NCI-H2081 treated with DMSO at 0.1 percent for 48 hours (cell line): ENCODE measurements around the gene DNAJB12.
"Not testable (repeated sequence)": the region's sequence is repeated elsewhere in the genome, so short reads cannot be mapped to it uniquely, and the experiment has no call there.

Experiments used
- DNase-seq: peaks from one replicate; lab custom pipeline; 2025; lab: John Stamatoyannopoulos, UW

Gene DNAJB12

DNA sequence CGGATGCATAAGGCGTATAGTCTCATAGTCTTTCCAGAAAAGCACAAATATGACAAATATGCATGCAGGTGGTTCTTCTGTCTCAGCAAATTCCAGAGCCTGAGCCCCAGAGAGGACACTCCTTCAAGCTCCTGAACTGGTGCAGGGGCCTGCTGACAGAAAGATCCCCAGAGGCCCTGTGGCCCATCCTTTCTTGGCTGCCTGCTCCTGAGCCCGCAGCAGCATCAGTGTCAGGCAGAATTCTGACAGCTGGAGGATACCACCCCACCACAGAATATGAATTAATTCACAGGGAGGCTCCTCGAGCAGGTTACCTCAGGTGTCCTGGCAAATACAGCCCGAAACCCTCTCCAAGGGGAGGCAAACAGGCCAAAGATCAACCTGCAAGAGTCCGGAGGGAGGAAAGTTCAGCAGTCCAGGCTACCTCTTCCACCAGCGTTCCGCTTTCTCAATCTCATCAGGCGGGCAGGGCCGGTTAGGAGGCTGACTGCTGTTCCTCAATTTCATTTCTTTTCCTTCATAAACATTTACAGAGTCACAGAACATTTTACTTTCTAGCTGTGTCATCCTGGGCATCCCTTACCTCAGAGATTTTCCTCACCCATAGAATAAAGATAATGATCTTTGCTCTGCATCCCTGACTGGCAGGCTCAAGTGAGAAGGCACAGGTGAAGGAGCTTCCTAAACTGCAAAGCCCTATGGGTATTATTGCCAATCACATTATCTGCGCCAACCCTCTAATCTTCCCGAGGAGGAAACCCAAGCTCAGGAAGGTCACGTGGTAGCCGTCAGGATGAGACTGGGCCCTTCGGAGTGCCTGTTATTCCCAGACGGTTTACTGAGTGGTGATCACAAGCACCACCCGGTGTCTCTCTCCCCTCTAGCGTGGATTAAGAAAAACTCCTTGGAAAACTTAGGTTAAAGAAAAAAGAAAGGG, 1.4 kb downstream of the DNAJB12 start:
- no peak for DNase-seq

DNA sequence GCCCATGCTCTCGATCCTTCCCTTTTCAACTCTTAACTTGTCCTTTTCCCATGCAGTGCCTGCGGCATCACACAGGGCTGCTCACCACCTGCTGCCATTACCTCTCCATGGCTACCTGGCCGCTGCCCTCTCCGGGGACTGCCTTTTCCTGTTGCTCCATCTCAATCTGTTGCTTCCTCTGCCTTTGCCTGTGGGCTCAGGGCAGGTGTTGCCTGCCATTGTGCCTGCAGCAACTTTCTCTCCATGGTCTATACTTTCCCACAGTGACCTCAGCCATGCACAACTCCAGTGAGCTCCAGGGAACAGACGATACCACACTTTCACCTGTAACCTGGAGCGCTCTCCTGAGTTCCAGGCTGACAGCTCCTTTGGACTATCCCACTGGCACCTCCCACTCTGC, 3.2 kb downstream of the DNAJB12 start:
- DNase-seq = no peak

DNA sequence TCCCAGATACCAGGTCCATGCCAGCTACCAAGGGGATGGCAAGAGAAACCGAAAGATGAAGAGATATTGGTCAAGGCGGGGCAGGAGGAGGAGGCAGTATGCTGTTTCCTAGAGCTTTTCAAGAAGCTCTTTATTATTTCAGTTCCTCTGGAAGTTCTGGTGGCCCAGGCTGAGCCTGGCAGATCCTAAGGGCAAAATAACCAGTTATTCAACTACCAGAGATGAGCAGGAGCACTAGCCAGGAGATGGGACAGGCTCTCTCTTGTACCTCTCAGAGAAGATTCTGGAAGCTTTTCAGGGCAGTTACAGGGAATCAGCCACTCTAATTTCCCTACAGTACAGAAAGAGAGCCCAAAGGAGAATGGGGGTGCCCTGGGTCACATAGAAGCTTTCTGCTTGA, 5.3 kb downstream of the DNAJB12 start:
- no peak for DNase-seq

DNA sequence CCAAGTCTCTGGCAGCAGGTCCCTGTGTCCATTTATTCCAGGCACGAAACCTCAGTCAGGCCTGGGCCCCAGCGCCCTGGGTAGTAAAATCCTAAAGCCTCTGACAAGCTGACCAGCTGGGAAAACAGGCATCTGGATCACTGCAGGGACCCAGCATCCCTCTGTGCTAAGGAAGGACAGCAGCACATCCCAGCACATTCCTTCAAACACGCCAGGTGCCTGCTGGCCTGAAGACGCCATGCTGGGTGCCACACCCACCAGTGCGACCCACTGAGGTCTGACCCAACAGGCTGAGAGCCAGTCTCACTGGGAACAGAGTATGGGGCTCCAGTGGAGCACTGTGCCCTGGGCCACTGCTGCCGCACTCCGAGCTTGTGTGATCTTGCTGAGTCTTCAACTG, 6.4 kb downstream of the DNAJB12 start:
- DNase-seq = no peak

- not testable (repeated sequence) for DNase-seq
These were observed 8.6 kb downstream of the DNAJB12 start for GRCh38 chr10:72346117-72346516.

GRCh38 chr10:72344932-72345331, 9.8 kb downstream of the DNAJB12 start:
- DNase-seq = no peak

DNA sequence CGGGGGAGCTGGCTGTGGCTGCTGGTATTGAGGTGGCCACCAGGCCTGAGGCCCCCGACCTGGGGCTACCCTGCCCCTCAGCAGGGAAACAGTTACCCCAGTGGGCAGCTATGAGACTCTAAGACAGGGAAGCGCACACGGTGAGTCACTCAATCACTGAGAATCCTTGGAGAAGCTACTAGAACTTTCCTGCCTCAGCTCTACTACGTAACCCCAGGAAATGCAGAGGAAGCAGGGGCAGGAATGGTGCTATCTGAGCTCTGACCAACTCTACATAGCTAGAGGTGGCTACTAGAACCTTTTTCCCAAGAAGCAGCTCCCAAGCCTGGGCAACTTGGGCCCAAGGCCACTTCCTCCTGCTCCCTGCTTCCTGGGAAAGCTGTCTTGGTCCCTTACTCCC, 11.8 kb downstream of the DNAJB12 start:
- DNase-seq = no peak

- DNase-seq = no peak
These were observed 14.0 kb downstream of the DNAJB12 start for GRCh38 chr10:72340510-72341261.

DNA sequence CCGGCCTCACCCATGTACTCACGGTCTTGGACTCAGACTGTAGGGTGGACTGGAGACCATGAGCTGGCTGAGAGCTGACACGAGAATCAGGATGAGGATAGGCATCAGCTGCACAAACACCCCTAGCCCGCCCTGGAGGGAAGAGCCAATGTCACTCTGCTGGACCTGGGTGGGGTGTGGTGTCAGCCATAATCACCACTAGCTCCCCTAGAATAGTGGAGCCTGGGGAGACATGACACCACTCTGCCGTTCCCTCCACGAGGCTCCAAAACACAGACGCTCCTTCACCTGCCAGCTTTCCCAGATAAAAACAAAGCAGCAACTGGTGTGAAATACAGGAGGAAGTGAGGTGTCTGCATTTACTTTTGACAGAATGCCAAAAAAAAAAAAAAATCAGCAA, 16.5 kb downstream of the DNAJB12 start:
- no peak for DNase-seq

GRCh38 chr10:72337722-72338121, 17.0 kb downstream of the DNAJB12 start:
- no peak for DNase-seq

- DNase-seq = peak; percentile 16
These were observed 17.6 kb downstream of the DNAJB12 start for GRCh38 chr10:72337039-72337629.

DNA sequence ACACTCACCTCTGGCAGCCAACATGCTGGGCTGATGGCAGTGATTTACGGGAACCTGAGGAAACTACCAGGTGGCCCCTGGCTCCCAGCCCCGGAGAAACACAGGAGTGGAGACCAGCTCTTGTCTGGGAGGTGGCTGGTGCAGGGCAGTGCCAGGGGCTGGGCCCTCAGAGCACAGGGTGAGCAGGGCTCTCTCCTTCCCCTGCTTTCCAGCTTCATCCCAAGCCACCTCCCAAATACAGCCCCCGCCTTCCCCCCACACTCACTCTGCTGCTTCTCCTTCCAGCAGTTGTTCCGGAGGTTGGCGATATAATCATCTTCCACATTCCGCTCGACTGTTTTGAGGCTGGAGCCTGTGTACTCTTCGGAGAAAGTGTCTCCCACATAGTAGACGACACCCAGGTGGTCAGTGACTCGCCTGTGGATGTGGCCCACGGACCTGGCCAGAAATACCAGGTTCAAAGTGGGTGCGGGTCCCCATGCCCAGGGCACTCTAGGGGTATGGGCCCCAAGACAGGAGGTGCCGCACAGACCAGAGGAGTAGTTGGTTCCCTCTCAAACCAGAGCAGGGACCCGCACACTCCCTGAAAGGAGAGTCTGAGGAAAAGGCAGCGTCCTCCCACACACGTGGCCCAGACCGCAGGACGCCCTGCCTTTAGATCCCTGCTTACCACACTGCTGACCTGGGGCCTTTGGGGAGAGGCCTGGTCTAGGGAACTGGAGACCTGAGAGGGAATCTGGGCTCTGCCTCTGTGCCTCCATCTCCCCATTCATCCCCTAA, 18.3 kb downstream of the DNAJB12 start:
- DNase-seq = no peak

- no peak for DNase-seq
These were observed 19.1 kb downstream of the DNAJB12 start for GRCh38 chr10:72335394-72336258.

DNA sequence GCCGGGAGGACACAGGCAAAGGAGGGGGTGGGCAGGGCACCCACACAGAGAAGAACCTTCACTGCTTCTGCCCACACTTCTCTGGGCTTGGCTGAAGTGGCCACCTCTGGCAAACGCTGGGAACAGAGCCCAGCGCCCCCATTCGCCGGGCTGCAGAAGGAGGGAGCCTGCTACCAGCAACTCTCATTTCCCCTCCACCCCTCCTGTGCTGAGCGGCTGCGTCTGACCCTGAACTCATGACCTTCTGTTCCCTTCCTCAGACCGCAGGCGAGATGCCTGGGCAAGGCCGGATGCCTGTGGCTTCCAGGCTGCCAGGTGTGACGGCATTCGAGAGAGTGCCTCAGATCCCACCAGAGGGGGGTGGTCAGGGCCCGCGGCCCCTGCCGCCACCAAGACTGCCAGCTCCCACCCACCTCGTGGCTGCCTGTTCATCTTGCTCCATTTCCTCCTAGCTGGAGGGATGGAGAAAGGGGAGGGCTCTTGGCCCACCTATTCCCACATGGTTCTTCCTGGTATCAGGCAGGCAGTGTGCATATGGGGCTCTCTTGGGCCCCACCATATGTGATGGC, 19.8 kb downstream of the DNAJB12 start:
- no peak for DNase-seq

DNA sequence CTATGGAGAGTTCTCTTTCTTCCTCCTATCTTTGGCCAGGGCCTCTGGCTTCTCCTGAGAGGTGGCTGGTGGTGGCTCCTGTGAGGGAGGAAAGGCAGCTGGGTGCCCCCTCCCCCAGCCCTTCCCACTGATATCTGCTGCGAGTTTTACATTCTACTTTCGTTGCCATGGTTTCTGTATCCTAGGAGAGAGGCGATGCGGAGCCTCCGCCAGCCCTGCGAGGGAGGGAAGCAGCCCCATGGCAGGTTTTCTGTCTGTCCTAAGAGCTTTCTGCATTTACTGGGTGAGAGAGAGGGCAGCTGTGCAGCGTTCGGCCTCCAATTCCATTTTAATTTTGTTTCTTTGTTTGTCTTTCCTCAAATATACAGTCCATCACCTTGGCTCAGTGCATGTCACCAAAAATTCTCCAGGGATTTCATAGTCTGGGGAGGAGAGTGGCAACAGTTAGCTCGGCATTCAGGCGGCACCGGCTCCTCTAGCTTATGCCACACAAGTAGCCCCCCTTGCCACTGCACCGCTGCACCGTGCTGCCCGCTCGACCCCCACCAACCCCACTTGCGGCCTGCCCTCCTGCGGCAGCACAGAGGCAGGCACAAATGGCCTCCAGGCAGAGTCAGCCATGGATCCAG, 20.4 kb downstream of the DNAJB12 start:
- peak; percentile 66 for DNase-seq

GRCh38 chr10:72333112-72334015, 21.4 kb downstream of the DNAJB12 start:
- DNase-seq = no peak

DNA sequence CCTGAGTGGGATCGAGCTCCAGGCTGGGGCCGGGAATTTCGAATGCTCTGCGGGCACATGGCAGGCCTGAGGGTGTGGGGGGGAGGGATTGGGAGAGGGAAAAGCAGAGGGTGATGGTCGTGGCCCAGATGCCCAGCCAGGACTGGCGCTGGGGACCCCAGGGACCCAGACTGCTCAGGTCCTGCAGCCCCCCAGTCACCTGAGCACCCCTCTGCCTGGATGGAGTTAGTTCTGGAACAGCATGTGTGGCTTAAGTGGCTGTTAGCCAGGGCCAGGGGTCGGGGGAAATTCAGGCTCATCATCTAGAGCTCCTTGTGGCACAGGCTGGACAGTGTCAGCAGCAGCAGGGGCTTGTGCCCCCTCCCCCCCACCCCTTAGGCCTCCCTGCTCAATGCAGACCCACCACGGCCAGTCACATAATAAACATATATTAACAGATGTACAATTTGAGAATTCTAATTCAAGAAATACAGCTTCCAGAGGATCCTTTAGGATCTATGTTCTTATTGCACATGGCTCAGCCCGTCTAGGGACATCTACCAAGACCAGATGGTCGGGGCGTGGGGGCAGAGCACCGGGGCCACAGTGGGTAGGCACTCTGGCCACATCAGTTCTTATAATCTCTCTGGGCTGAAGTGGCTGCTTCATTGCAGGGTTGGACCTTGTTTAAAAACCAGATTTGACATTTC, 22.2 kb downstream of the DNAJB12 start:
- no peak for DNase-seq
